HCT116 (cell line): Measurements from ENCODE around the gene LSM7. TPM values are rescaled to one million over a fixed set of nuclear protein-coding genes. Genes with fewer than 3 reads are reported as not detected.

Source experiments
- ATAC-seq: fragments of 200-7000 bp; cut with Tn5 transposase; 2 replicates; pipeline ENCODE4 v1.9.1; 2020; ENCODE audit warnings: mild to moderate bottlenecking, moderate library complexity
- BruUV-seq: library from RNA; stranded (reverse); fragments of 400-500 nt; replicated peaks from 2 replicates; lab custom pipeline; 2021; lab: Mats Ljungman, UMichigan
- CTCF ChIA-PET: fragments of 300-600 bp; sonication (Branson Sonifier 250); formaldehyde crosslinking; loops from one replicate; lab custom pipeline; 2021; ENCODE audit warnings: antibody characterized with exemption; lab: Charles Lee
- POLR2A ChIA-PET: fragments of 300-600, 350-600 bp; sonication (Branson Sonifier 250); formaldehyde crosslinking; loops from one replicate; lab custom pipeline; 2021; ENCODE audit warnings: antibody characterized with exemption; lab: Charles Lee
- RAD21 ChIA-PET, 2 experiments: fragments of 300-600 bp; sonication (Branson Sonifier 250); formaldehyde crosslinking; loops; one replicate each; lab custom pipeline; 2023; ENCODE audit warnings: low total read pairs in 2 of 2; ENCODE audit not compliant: uncharacterized antibody in 2 of 2, unreplicated experiment in 2 of 2, low non-redundant PET in 1 of 2; lab: Charles Lee
- DNase-seq: peaks from one replicate; pipeline ENCODE4 v3.0.0-alpha.2; 2010; ENCODE audit warnings: low read depth, low spot score
- H2AFZ ChIP-seq: fragments of 200-600 bp; shearing (Covaris generic), sonication (generic); 2 replicates; pipeline ENCODE4 v1.6.1; 2017; ENCODE audit warnings: low read depth, mixed run types, mixed read lengths, antibody characterized with exemption, low read length; ENCODE audit not compliant: poor library complexity, severe bottlenecking
- H3K27ac ChIP-seq: 2 replicates; pipeline ENCODE4 v1.5.1; 2012; ENCODE audit warnings: low read depth, low read length
- H3K27me3 ChIP-seq: fragments of 200-600 bp; sonication (generic); 2 replicates; pipeline ENCODE4 v1.6.1; 2016; ENCODE audit warnings: mixed run types, low read length, mixed read lengths; ENCODE audit not compliant: insufficient read depth
- H3K36me3 ChIP-seq, 2 experiments: fragments of 200-500 bp in 1 of 2; fragments of 200-600 bp in 1 of 2; sonication (Bioruptor generic) in 1 of 2; sonication (generic) in 1 of 2; 2 replicates each; pipeline versions ENCODE4 v1.5.1 to v1.6.1; 2014 to 2016; ENCODE audit warnings: low read length in 2 of 2, inconsistent platforms in 1 of 2, mixed read lengths in 1 of 2, mixed run types in 1 of 2; ENCODE audit not compliant: insufficient read depth in 2 of 2, control insufficient read depth in 1 of 2
- H3K4me1 ChIP-seq, 2 experiments: fragments of 200-600 bp in 1 of 2; sonication (generic) in 1 of 2; 2 replicates each; pipeline versions ENCODE4 v1.5.1 to v1.6.1; 2012 to 2017; ENCODE audit warnings: low read length in 2 of 2, inconsistent platforms in 1 of 2, mild to moderate bottlenecking in 1 of 2, mixed read lengths in 1 of 2, mixed run types in 1 of 2, moderate library complexity in 1 of 2; ENCODE audit not compliant: insufficient read depth in 2 of 2, control insufficient read depth in 1 of 2
- H3K4me2 ChIP-seq: fragments of 200-600 bp; sonication (generic); 2 replicates; pipeline ENCODE4 v1.6.1; 2017; ENCODE audit warnings: mixed run types, low read length, mixed read lengths
- H3K4me3 ChIP-seq, 2 experiments: fragments of 200-600 bp in 1 of 2; sonication (generic) in 1 of 2; replicated peaks in 1 of 2; 2 replicates each; pipeline ENCODE4 v1.5.1; 2011 to 2016; ENCODE audit warnings: low read length in 2 of 2, control low read depth in 1 of 2, low read depth in 1 of 2, mild to moderate bottlenecking in 1 of 2, mixed read lengths in 1 of 2, mixed run types in 1 of 2
- H3K79me2 ChIP-seq: fragments of 200-600 bp; sonication (generic); 2 replicates; pipeline ENCODE4 v1.6.1; 2017; ENCODE audit warnings: mild to moderate bottlenecking, mixed run types, low read length, moderate library complexity, mixed read lengths; ENCODE audit not compliant: insufficient read depth
- H3K9ac ChIP-seq: fragments of 200-600 bp; sonication (generic); 2 replicates; pipeline ENCODE4 v1.6.1; 2016; ENCODE audit warnings: low read length, mixed read lengths
- H3K9me2 ChIP-seq: fragments of 200-600 bp; sonication (generic), shearing (Covaris generic); 2 replicates; pipeline ENCODE4 v1.6.1; 2017; ENCODE audit warnings: mixed run types, mild to moderate bottlenecking, moderate library complexity; ENCODE audit not compliant: insufficient read depth
- H3K9me3 ChIP-seq, 2 experiments: fragments of 200-500 bp in 1 of 2; fragments of 200-600 bp in 1 of 2; sonication (Bioruptor generic) in 1 of 2; sonication (generic) in 1 of 2; 2 replicates each; pipeline ENCODE4 v1.6.1; 2014 to 2017; ENCODE audit warnings: low read length in 2 of 2, mixed read lengths in 2 of 2, inconsistent platforms in 1 of 2, low read depth in 1 of 2, mild to moderate bottlenecking in 1 of 2, mixed run types in 1 of 2, moderate library complexity in 1 of 2; ENCODE audit not compliant: control insufficient read depth in 1 of 2, insufficient read depth in 1 of 2
- H4K20me1 ChIP-seq: fragments of 200-600 bp; sonication (generic), shearing (Covaris generic); 2 replicates; pipeline ENCODE4 v1.6.1; 2017; ENCODE audit warnings: mixed run types, mild to moderate bottlenecking, moderate library complexity; ENCODE audit not compliant: insufficient read depth
- ELF1 ChIP-seq: IDR thresholded peaks from 2 replicates; pipeline ENCODE4 v1.6.1; 2012; ENCODE audit warnings: low read depth, borderline replicate concordance
- EZH2phosphoT487 ChIP-seq: fragments of 200-600 bp; IDR thresholded peaks from 2 replicates; pipeline ENCODE4 v1.6.1; 2018; ENCODE audit warnings: antibody characterized with exemption, borderline replicate concordance
- FOSL1 ChIP-seq: IDR thresholded peaks from 2 replicates; pipeline ENCODE4 v1.6.1; 2012; ENCODE audit warnings: low read depth
- POLR2AphosphoS5 ChIP-seq: IDR thresholded peaks from 2 replicates; pipeline ENCODE4 v1.6.1; 2011; ENCODE audit warnings: mild to moderate bottlenecking, low read depth, low read length, moderate library complexity
- SRF ChIP-seq: IDR thresholded peaks from 2 replicates; pipeline ENCODE4 v1.6.1; 2012; ENCODE audit warnings: low read depth
- YY1 ChIP-seq: IDR thresholded peaks from 2 replicates; pipeline ENCODE4 v1.6.1; 2011; ENCODE audit warnings: low read length, low read depth, moderate library complexity, mild to moderate bottlenecking; ENCODE audit not compliant: insufficient replicate concordance; ENCODE audit errors: extremely low read depth
- ZFX ChIP-seq: fragments of 450-650 bp; IDR thresholded peaks from 2 replicates; pipeline ENCODE4 v1.6.1; 2017
- intact Hi-C: fragments of 100-400 bp; cut with micrococcal nuclease; formaldehyde crosslinking; loops from 2 replicates; pipeline ENCODE4 v1.10.0; 2022
- total RNA-seq: library from RNA; stranded (reverse); gene quantifications from one replicate; pipeline ENCODE4 v1.2.1, GENCODE V29; 2021; ENCODE audit not compliant: unreplicated experiment
- TF ChIP-seq, protein P1 (sequence below): IDR thresholded peaks from 2 replicates; pipeline ENCODE4 v1.6.1; 2012
- TF ChIP-seq, protein P2 (sequence below): IDR thresholded peaks from 2 replicates; pipeline ENCODE4 v1.6.1; 2012
- TF ChIP-seq, protein P3 (sequence below), 3 experiments: fragments of 200-600 bp in 1 of 3; sonication (generic) in 1 of 3; IDR thresholded peaks in 2 of 3; conservative IDR thresholded peaks in 1 of 3; 2 replicates each; pipeline ENCODE4 v1.5.1; 2012 to 2017; ENCODE audit warnings: low read depth in 2 of 3, low read length in 2 of 3, antibody characterized with exemption in 1 of 3, borderline replicate concordance in 1 of 3, control low read depth in 1 of 3, mild to moderate bottlenecking in 1 of 3, mixed read lengths in 1 of 3, mixed run types in 1 of 3, moderate library complexity in 1 of 3; ENCODE audit not compliant: insufficient read depth in 1 of 3
- TF ChIP-seq, protein P4 (sequence below): IDR thresholded peaks from 2 replicates; pipeline ENCODE4 v1.6.1; 2012; ENCODE audit warnings: low read depth

The LSM7 gene
- total RNA-seq, 1 experiment from 2014 or later = 190 TPM

DNA sequence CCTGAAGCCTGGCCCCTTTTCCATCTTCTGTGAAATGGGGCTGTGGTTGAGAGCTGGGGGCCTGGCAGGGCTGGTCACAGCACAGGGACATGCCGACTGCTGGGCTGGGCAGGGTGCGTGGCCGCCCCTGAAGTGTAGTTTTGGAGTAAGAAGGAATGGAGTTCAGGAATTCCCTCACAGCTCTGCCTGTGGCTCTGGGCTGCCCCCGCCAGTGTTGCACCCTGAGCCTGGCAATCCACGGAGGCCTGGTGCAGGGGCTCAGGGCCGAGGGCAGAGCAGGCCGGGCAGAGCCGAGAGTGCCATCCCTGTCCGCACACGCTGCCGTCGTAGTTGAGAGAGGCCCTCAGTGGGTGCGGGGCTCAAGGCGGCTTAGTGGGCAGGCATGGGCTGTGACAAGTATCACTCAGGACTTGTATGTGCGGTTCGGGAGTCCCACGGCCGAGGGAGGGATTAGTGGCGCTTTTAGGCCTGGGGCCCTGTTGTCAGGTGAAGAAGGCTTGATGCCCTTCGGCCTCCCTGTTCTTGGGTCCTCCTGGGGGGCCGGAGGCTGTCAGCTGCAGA, 9.7 kb upstream of the LSM7 start:
- Histone ChIP-seq H3K27ac (no peak overlapping the region), H3K9me3 (peaks cover 0 to 11% of the 10 kb centered on the region in 2 experiments; a peak in 1 of 4 replicates), H3K36me3 (no peaks in the 10 kb centered on the region), H3K4me3 (no peak overlapping the region), H2AFZ (no peak overlapping the region), H3K9ac (no peak overlapping the region), H3K4me2 (no peak overlapping the region), H3K27me3 (no peaks in the 10 kb centered on the region), H3K4me1 (no peaks in the 10 kb centered on the region), H3K9me2 (no peaks in the 10 kb centered on the region), H3K79me2 (peaks cover 35% of the 10 kb centered on the region; the same call in 1 of the 2 replicates), H4K20me1 (no peaks in the 10 kb centered on the region; the same call in 1 of the 2 replicates)
- ChIA-PET CTCF (no interaction called here), RAD21 (no interaction called here), POLR2A (no interaction called here)
- intact Hi-C loops = no loop called here
- TF ChIP-seq, protein P1, sequence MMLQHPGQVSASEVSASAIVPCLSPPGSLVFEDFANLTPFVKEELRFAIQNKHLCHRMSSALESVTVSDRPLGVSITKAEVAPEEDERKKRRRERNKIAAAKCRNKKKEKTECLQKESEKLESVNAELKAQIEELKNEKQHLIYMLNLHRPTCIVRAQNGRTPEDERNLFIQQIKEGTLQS = no peak
- TF ChIP-seq POLR2AphosphoS5 (no peak), EZH2phosphoT487 (no peak), FOSL1 (no peak), ZFX (no peak), ELF1 (no peak), SRF (no peak), YY1 (no peak)
- TF ChIP-seq, protein P2, sequence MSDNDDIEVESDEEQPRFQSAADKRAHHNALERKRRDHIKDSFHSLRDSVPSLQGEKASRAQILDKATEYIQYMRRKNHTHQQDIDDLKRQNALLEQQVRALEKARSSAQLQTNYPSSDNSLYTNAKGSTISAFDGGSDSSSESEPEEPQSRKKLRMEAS = no peak
- BruUV-seq = no TSS peak
- no peak for ATAC-seq
- DNase-seq = no peak

- intact Hi-C loops = no loop called here
- ChIA-PET RAD21 (no interaction called here), POLR2A (no interaction called here), CTCF (no interaction called here)
- H4K20me1 ChIP-seq = no peaks in the 10 kb centered on the region; the same call in 1 of the 2 replicates
- no peak overlapping the region for H3K4me2 ChIP-seq
- H3K9me2 ChIP-seq = no peaks in the 10 kb centered on the region
- DNase-seq (no peak), ATAC-seq (peak; percentile 71)
- no peak for TF ChIP-seq EZH2phosphoT487
- TF ChIP-seq, protein P3, sequence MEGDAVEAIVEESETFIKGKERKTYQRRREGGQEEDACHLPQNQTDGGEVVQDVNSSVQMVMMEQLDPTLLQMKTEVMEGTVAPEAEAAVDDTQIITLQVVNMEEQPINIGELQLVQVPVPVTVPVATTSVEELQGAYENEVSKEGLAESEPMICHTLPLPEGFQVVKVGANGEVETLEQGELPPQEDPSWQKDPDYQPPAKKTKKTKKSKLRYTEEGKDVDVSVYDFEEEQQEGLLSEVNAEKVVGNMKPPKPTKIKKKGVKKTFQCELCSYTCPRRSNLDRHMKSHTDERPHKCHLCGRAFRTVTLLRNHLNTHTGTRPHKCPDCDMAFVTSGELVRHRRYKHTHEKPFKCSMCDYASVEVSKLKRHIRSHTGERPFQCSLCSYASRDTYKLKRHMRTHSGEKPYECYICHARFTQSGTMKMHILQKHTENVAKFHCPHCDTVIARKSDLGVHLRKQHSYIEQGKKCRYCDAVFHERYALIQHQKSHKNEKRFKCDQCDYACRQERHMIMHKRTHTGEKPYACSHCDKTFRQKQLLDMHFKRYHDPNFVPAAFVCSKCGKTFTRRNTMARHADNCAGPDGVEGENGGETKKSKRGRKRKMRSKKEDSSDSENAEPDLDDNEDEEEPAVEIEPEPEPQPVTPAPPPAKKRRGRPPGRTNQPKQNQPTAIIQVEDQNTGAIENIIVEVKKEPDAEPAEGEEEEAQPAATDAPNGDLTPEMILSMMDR (IDR thresholded peaks at IDR 0.05 in 2 of 3, conservative IDR thresholded peaks at IDR 0.05 in 1 of 3; ENCODE audit: borderline replicate concordance in 1 of 3, insufficient read depth in 1 of 3, low read depth in 2 of 3, low read length in 2 of 3) = peak in 1 of 3 experiments; percentile 23; a peak in 2 of 6 replicates
- TF ChIP-seq, protein P4, sequence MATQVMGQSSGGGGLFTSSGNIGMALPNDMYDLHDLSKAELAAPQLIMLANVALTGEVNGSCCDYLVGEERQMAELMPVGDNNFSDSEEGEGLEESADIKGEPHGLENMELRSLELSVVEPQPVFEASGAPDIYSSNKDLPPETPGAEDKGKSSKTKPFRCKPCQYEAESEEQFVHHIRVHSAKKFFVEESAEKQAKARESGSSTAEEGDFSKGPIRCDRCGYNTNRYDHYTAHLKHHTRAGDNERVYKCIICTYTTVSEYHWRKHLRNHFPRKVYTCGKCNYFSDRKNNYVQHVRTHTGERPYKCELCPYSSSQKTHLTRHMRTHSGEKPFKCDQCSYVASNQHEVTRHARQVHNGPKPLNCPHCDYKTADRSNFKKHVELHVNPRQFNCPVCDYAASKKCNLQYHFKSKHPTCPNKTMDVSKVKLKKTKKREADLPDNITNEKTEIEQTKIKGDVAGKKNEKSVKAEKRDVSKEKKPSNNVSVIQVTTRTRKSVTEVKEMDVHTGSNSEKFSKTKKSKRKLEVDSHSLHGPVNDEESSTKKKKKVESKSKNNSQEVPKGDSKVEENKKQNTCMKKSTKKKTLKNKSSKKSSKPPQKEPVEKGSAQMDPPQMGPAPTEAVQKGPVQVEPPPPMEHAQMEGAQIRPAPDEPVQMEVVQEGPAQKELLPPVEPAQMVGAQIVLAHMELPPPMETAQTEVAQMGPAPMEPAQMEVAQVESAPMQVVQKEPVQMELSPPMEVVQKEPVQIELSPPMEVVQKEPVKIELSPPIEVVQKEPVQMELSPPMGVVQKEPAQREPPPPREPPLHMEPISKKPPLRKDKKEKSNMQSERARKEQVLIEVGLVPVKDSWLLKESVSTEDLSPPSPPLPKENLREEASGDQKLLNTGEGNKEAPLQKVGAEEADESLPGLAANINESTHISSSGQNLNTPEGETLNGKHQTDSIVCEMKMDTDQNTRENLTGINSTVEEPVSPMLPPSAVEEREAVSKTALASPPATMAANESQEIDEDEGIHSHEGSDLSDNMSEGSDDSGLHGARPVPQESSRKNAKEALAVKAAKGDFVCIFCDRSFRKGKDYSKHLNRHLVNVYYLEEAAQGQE = no peak
- no peak overlapping the region for H3K9ac ChIP-seq
- H3K27ac ChIP-seq = no peak overlapping the region
- no peak overlapping the region for H2AFZ ChIP-seq
- no peak overlapping the region for H3K4me3 ChIP-seq
- no TSS peak for BruUV-seq
- no peaks in the 10 kb centered on the region for H3K4me1 ChIP-seq
- peaks cover 0 to 11% of the 10 kb centered on the region in 2 experiments; a peak in 1 of 4 replicates for H3K9me3 ChIP-seq
- no peaks in the 10 kb centered on the region for H3K27me3 ChIP-seq
- H3K79me2 ChIP-seq = peaks cover 39% of the 10 kb centered on the region
- H3K36me3 ChIP-seq = no peaks in the 10 kb centered on the region
Observed at GRCh38 chr19:2337329-2337707, 8.9 kb upstream of the LSM7 start.
